Adrenal gland (tissue), 5 donors: ENCODE measurements around the gene FYTTD1.

Source experiments
- CTCF ChIP-seq, 6 experiments: fragments of 450-650 bp in 4 of 6; fragments of 200-600 bp in 2 of 6; sonication (generic) in 1 of 6; IDR thresholded peaks; 1 replicate in 5 of 6; 2 replicates in 1 of 6; pipeline versions ENCODE4 v1.5.1 to v1.8.0; 2016 to 2021; ENCODE audit warnings: antibody characterized with exemption in 6 of 6, mild to moderate bottlenecking in 2 of 6, moderate library complexity in 1 of 6
- POLR2A ChIP-seq, 2 donors: fragments of 450-650 bp; IDR thresholded peaks; one replicate each; pipeline ENCODE4 v1.6.1; 2017; ENCODE audit warnings: antibody characterized with exemption in 2 of 2, mild to moderate bottlenecking in 2 of 2, moderate library complexity in 1 of 2
- donor health status: DM: no; HTN: no; CAD: no.

GRCh38 chr3:197748597-197749314 lies 927 bp upstream of the FYTTD1 start:
- TF ChIP-seq CTCF (IDR thresholded peaks at IDR 0.05), result no peak
- TF ChIP-seq POLR2A (IDR thresholded peaks at IDR 0.05), result no peak
